Type B pancreatic cell (in vitro differentiated cells): ENCODE measurements around the gene SNX33. TPM values are rescaled to one million over a fixed set of nuclear protein-coding genes. Genes with fewer than 3 reads are reported as not detected.

Experiments used
- DNase-seq: peaks from one replicate; pipeline ENCODE4 v3.0.0; 2021; ENCODE audit warnings: mixed read lengths; ENCODE audit not compliant: unreplicated experiment; ENCODE audit errors: extremely low spot score
- H3K27ac Mint-ChIP-seq: 2 replicates; pipeline ENCODE4 v1.8.0; 2021; ENCODE audit warnings: mild to moderate bottlenecking, mixed read lengths
- H3K27me3 Mint-ChIP-seq: 2 replicates; pipeline ENCODE4 v1.8.0; 2021; ENCODE audit warnings: mixed read lengths
- H3K36me3 Mint-ChIP-seq: 2 replicates; pipeline ENCODE4 v1.8.0; 2021; ENCODE audit warnings: mixed read lengths
- H3K4me1 Mint-ChIP-seq: one replicate; pipeline ENCODE4 v1.8.0; 2021; ENCODE audit warnings: mixed read lengths; ENCODE audit not compliant: unreplicated experiment
- H3K4me3 Mint-ChIP-seq: 2 replicates; pipeline ENCODE4 v1.8.0; 2021; ENCODE audit warnings: mild to moderate bottlenecking, mixed read lengths
- H3K9me3 Mint-ChIP-seq: 2 replicates; pipeline ENCODE4 v1.8.0; 2021; ENCODE audit warnings: mixed read lengths
- CTCF ChIP-seq: fragments of 200-600 bp; sonication (generic); conservative IDR thresholded peaks from 2 replicates; pipeline ENCODE4 v1.5.0; 2021; ENCODE audit warnings: antibody characterized with exemption, mild to moderate bottlenecking
- total RNA-seq: library from RNA; stranded (reverse); gene quantifications from 2 replicates; pipeline ENCODE4 v1.2.1, GENCODE V29; 2021; ENCODE audit warnings: low replicate concordance

The SNX33 gene
- total RNA-seq, 1 donor from 2014 or later: 24.9 TPM

DNA sequence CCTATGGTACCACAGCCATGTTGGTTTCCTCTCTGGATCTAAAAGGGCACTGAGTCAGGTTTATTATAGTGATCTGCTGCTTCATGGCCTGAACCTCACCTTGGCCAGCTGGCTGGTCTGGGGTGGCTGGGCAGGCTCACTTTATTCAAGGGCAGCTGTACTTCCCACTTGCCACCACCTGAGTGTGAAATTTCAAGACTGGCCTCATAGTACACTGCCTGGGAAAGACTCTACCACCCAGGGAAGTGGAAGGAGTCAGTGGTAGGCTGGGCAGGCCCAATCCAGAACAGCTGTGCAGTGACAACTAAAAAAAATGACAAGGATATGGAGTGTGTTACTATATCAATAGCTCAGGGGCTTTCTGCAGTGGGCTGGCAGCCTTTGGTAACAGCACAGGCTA is 30.9 kb upstream of the SNX33 start:
- peaks cover 32% of the 10 kb centered on the region for H3K36me3 Mint-ChIP-seq
- no peak overlapping the region for H3K4me3 Mint-ChIP-seq
- no peak overlapping the region for H3K27ac Mint-ChIP-seq
- no peak for TF ChIP-seq CTCF
- H3K9me3 Mint-ChIP-seq: no peaks in the 10 kb centered on the region
- no peaks in the 10 kb centered on the region for H3K4me1 Mint-ChIP-seq
- no peaks in the 10 kb centered on the region for H3K27me3 Mint-ChIP-seq
- DNase-seq: no peak

DNA sequence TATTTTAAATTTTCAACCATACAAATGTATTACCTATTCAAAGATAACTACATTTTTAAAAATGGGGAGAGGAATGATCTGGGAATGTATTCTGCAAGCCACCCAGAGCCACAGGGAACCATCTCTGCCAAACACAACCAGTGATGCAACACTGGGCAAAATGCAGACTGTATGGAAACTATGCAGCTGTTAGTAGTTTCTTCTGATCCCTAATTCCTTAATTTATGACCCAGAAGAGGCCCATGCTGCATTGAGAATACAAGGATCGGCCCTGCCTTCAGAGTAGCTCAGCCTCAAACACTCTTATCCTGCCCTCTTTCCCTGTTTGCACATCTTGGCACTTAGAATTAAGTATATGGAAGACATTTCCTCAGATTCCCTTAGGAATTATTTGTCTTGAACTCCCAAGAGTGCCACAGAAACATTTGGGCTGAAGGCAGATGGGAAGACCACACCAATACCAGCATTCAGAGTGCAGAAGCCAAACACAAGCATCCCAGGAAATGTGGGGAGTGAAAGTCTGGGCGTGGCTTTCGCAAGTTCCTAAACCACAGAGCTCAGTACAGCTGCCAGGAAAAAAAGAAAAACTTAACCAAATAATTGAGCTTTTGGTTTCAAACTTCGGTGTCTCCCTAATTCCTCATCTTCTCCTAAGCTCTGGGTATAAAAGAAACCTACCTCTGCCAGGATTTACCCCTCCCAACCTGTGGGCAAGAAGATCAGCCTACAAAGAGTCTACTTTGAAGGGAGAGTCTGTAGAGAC is 27.5 kb upstream of the SNX33 start:
- DNase-seq: no peak
- H3K27ac Mint-ChIP-seq: no peak overlapping the region

GRCh38 chr15:75620841-75621391 is 26.8 kb upstream of the SNX33 start:
- H3K4me1 Mint-ChIP-seq: no peaks in the 10 kb centered on the region
- no peaks in the 10 kb centered on the region for H3K27me3 Mint-ChIP-seq
- no peak for DNase-seq
- TF ChIP-seq CTCF: no peak
- peaks cover 15% of the 10 kb centered on the region for H3K36me3 Mint-ChIP-seq
- H3K4me3 Mint-ChIP-seq: no peak overlapping the region
- no peak overlapping the region for H3K27ac Mint-ChIP-seq
- H3K9me3 Mint-ChIP-seq: no peaks in the 10 kb centered on the region

More for the DNA sequence above, 27.5 kb upstream of the SNX33 start:
- Mint-ChIP-seq H3K36me3 (peaks cover 17% of the 10 kb centered on the region), H3K27me3 (no peaks in the 10 kb centered on the region), H3K4me1 (no peaks in the 10 kb centered on the region), H3K4me3 (no peak overlapping the region), H3K9me3 (no peaks in the 10 kb centered on the region)
- TF ChIP-seq CTCF: no peak

GRCh38 chr15:75622505-75622904 is 25.2 kb upstream of the SNX33 start:
- no peak overlapping the region for H3K27ac Mint-ChIP-seq
- no peak for TF ChIP-seq CTCF
- no peak overlapping the region for H3K4me3 Mint-ChIP-seq
- no peaks in the 10 kb centered on the region for H3K9me3 Mint-ChIP-seq
- DNase-seq: no peak
- H3K4me1 Mint-ChIP-seq: no peaks in the 10 kb centered on the region
- no peaks in the 10 kb centered on the region for H3K27me3 Mint-ChIP-seq
- peaks cover 6% of the 10 kb centered on the region for H3K36me3 Mint-ChIP-seq

DNA sequence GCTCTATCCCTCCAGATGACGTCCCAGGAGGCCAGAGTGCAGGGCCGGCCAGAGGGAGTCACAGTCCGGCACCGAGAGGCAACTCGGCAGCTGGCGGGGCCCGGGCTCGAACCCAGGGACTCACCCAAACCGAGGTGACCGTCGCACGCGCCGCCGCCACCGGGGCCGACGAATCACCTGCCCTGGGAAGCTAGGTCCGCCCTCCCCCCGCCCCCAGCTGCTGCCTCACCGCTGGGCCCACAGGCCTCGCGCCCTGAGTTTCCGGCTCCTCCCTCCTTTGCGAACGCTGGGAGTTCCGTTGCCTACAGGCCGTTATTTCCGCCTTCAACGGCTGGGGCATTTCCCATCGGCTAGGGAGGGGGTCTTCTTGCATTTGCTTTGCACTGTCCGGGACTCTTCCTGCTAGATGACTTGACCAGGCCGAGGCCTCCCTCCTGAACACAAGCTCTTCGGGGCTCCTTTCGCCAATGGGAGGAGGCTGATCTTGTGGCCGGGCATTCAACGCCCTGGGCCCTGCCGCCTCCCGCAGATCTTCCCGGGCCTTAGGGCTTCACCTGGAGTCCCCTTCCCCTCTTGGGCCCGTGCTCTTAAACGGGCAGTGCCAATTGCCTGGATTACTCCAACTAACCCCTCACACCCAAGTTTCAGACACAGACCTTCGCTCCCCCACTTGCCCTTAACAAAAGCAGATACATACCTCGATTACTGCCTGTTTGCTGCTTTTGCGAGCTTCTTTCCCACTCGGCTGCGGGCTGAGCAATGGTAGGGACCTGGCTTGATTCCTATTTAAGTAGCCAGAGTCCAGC is 22.0 kb upstream of the SNX33 start, which contains the start of gene SNUPN:
TSS of gene SNUPN (minus strand) at position 184 of the 806 bp plus-strand sequence. CDS start 4,674 bp downstream, outside the sequence.
- DNase-seq: peak; percentile 92
- H3K27me3 Mint-ChIP-seq: no peaks in the 10 kb centered on the region
- peaks cover 6% of the 10 kb centered on the region for H3K36me3 Mint-ChIP-seq
- peak within 1 kb of the TSS; percentile 92 for H3K4me3 Mint-ChIP-seq
- no peaks in the 10 kb centered on the region for H3K4me1 Mint-ChIP-seq
- H3K27ac Mint-ChIP-seq: peak within 1 kb of the TSS; percentile 87
- H3K9me3 Mint-ChIP-seq: no peaks in the 10 kb centered on the region
- TF ChIP-seq CTCF: no peak
